GM06990 (cell line): ENCODE data around the gene VWF.
"Not testable (repeated sequence)": the region's sequence is repeated elsewhere in the genome, so short reads cannot be mapped to it uniquely, and the experiment has no call there.

Experiments
- DNase-seq: peaks from one replicate; pipeline ENCODE4 v3.0.0-alpha.2; 2011; ENCODE audit not compliant: insufficient read length; ENCODE audit errors: extremely low read depth
- H3K27me3 ChIP-seq: replicated peaks from 2 replicates; pipeline ENCODE4 v1.6.0; 2011; ENCODE audit warnings: low read length; ENCODE audit not compliant: control insufficient read depth, insufficient read depth
- H3K36me3 ChIP-seq: 2 replicates; pipeline ENCODE4 v1.5.1; 2011; ENCODE audit warnings: low read length; ENCODE audit not compliant: control insufficient read depth, insufficient read depth
- H3K4me3 ChIP-seq: replicated peaks from 2 replicates; pipeline ENCODE4 v1.5.1; 2011; ENCODE audit warnings: low read depth, mild to moderate bottlenecking, control low read depth, low read length
- TF ChIP-seq, protein P1 (sequence below): IDR thresholded peaks from 2 replicates; pipeline ENCODE4 v1.5.1; 2011; ENCODE audit warnings: low read length, control low read depth, mild to moderate bottlenecking, inconsistent platforms; ENCODE audit not compliant: insufficient read depth, poor library complexity, severe bottlenecking

VWF gene

GRCh38 chr12:6104842-6105241 is 19.6 kb downstream of the VWF start:
- H3K4me3 ChIP-seq: no peak overlapping the region
- TF ChIP-seq, protein P1, sequence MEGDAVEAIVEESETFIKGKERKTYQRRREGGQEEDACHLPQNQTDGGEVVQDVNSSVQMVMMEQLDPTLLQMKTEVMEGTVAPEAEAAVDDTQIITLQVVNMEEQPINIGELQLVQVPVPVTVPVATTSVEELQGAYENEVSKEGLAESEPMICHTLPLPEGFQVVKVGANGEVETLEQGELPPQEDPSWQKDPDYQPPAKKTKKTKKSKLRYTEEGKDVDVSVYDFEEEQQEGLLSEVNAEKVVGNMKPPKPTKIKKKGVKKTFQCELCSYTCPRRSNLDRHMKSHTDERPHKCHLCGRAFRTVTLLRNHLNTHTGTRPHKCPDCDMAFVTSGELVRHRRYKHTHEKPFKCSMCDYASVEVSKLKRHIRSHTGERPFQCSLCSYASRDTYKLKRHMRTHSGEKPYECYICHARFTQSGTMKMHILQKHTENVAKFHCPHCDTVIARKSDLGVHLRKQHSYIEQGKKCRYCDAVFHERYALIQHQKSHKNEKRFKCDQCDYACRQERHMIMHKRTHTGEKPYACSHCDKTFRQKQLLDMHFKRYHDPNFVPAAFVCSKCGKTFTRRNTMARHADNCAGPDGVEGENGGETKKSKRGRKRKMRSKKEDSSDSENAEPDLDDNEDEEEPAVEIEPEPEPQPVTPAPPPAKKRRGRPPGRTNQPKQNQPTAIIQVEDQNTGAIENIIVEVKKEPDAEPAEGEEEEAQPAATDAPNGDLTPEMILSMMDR: no peak
- H3K36me3 ChIP-seq: no peaks in the 10 kb centered on the region
- no peak for DNase-seq
- H3K27me3 ChIP-seq: no peaks in the 10 kb centered on the region

DNA sequence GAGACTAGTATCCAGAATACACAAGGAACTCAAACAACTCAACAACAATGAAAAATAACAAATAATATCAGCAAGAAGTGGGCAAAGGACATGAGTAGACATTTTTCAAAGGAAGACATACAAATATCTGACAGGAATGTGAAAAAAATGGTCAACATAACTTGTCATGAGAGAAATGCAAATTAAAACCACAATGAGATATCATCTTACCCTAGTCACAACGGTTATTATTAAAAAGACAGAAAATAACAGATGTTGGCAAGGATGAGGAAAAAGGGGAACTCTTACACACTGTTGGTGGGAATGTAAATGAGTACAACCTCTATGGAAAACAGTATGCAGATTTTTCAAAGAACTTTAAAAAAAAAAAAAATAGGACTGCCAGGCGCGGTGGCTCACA is 20.4 kb downstream of the VWF start:
- TF ChIP-seq, protein P1: no peak
- no peaks in the 10 kb centered on the region for H3K27me3 ChIP-seq
- H3K36me3 ChIP-seq: no peaks in the 10 kb centered on the region
- no peak overlapping the region for H3K4me3 ChIP-seq
- no peak for DNase-seq

GRCh38 chr12:6102021-6102420 is 22.4 kb downstream of the VWF start:
- not testable (repeated sequence) for H3K4me3 ChIP-seq, DNase-seq, H3K27me3 ChIP-seq, H3K36me3 ChIP-seq

DNA sequence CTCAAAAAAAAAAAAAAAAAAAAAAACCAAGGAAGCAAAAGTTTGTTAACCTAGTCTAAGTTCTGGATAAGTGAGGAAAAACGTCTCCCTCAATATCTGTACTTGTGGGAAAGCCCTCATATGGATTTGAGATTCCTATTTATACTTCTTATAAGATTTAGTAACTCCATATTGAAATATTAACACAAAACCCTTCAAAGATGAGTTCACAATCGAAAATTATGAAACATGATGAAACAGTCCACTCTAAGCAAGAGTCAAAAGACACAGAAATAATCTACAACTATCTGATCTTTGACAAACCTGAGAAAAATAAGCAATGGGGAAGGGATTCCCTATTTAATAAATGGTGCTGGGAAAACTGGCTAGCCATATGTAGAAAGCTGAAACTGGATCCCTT is 25.2 kb downstream of the VWF start:
- Histone ChIP-seq H3K4me3 (no peak overlapping the region), H3K36me3 (no peaks in the 10 kb centered on the region), H3K27me3 (no peaks in the 10 kb centered on the region; the same call in 1 of the 2 replicates)
- TF ChIP-seq, protein P1: no peak
- DNase-seq: no peak

- H3K36me3 ChIP-seq: no peaks in the 10 kb centered on the region
- no peaks in the 10 kb centered on the region; the same call in 1 of the 2 replicates for H3K27me3 ChIP-seq
- H3K4me3 ChIP-seq: no peak overlapping the region
- no peak for DNase-seq
- TF ChIP-seq, protein P1: no peak
Measured at GRCh38 chr12:6097411-6097810, 27.1 kb downstream of the VWF start.

- no peak for DNase-seq
- no peak overlapping the region for H3K4me3 ChIP-seq
- TF ChIP-seq, protein P1: no peak
- no peaks in the 10 kb centered on the region for H3K36me3 ChIP-seq
- no peaks in the 10 kb centered on the region; the same call in 1 of the 2 replicates for H3K27me3 ChIP-seq
Measured at GRCh38 chr12:6096527-6096926, 27.9 kb downstream of the VWF start.
